Activated gamma-delta T cell treated with anti-CD3 and anti-CD28 coated beads, Interleukin-2, amount 50 U/mL, for 16 hours (primary cell): ENCODE measurements around the gene GRN.

Experiments
- DNase-seq: peaks from one replicate; pipeline ENCODE4 v3.0.0-alpha.2; 2020; ENCODE audit warnings: low read depth

GRN gene

DNA sequence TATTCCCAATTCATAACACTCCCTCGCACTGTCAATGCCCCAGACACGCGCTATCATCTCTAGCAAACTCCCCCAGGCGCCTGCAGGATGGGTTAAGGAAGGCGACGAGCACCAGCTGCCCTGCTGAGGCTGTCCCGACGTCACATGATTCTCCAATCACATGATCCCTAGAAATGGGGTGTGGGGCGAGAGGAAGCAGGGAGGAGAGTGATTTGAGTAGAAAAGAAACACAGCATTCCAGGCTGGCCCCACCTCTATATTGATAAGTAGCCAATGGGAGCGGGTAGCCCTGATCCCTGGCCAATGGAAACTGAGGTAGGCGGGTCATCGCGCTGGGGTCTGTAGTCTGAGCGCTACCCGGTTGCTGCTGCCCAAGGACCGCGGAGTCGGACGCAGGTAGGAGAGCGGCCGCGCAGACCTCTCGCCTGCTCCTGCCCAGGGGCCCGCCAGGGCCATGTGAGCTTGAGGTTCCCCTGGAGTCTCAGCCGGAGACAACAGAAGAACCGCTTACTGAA is at the start of gene GRN:
Gene GRN (plus strand): TSS at position 364 of the 515 bp plus-strand sequence. CDS start 3,863 bp downstream, outside the sequence.
- peak; percentile 76 for DNase-seq

- DNase-seq = no peak
Observed at GRCh38 chr17:44297975-44298374, 47.1 kb upstream of the GRN start.

- no peak for DNase-seq
Observed at GRCh38 chr17:44304651-44305050, 40.5 kb upstream of the GRN start.

- no peak for DNase-seq
Observed at GRCh38 chr17:44307387-44308186, 37.5 kb upstream of the GRN start.

- DNase-seq = peak; percentile 83
Observed at GRCh38 chr17:44308320-44308818, 36.7 kb upstream of the GRN start, which contains the start of gene RUNDC3A. Gene RUNDC3A (plus strand): TSS chr17:44308601. CDS start chr17:44308833, 232 bp downstream.

DNA sequence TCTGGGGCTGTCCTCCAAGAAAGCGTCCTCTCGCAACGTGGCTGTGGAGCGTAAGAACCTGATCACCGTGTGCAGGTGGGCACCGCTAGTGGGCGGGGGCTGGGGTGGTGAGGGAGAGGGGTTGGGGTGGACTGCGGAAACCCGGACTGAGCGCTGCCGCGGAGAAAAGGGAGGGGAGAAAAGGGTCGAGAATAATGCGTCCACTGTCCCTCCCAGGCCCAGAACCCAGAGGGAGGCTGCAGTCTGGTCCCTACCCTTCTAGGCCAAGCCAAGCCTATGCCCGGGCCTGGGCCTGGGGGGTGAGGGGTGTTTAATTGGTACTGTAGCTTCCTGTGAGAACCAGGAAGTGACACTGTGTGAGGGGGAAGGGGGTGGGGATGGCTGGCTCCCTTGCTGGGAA is 36.2 kb upstream of the GRN start:
- DNase-seq = no peak

DNA sequence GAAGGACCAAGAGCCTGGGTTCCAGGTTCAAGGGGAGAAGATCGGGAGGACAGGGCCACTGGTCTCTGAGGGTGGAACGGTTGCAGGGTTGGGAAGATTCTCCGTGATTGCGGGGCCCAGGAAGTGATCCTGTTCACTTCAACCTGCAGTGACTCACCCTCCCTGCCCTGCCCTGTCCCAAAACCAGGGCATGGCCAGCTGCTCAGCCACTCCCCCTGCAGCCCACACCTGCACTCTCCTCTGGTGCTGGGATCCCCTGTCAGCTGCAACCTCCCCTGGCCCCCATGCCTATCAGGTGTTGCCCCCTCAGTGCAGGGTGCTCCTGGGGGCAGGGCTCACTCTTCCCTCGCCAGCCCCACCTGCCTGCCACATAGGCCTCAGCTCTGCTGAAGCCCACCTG is 35.6 kb upstream of the GRN start:
- DNase-seq = no peak

DNA sequence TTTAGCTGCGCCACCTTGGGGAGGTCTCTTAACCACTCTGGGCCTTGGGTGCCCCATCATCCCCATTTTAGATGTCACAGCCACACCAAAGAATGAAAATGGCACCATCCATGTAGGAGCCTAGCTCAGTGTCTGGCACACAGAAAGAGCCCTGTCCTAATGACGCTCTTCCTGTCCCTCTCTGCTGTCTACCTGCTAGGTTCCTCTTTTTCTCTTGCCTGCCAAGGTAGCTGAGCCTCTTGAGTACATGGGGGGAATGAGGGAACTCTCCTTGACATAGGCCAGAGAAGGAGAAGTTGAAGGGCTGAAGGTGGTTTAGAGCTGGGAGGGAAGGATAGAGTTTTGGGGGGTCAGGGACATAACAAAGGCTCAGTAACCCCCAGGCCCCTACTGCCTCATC is 34.9 kb upstream of the GRN start:
- no peak for DNase-seq

- no peak for DNase-seq
Observed at GRCh38 chr17:44310609-44311376, 34.3 kb upstream of the GRN start.

- no peak for DNase-seq
Observed at GRCh38 chr17:44311562-44312181, 33.4 kb upstream of the GRN start.

GRCh38 chr17:44312396-44313104 is 32.6 kb upstream of the GRN start:
- no peak for DNase-seq

DNA sequence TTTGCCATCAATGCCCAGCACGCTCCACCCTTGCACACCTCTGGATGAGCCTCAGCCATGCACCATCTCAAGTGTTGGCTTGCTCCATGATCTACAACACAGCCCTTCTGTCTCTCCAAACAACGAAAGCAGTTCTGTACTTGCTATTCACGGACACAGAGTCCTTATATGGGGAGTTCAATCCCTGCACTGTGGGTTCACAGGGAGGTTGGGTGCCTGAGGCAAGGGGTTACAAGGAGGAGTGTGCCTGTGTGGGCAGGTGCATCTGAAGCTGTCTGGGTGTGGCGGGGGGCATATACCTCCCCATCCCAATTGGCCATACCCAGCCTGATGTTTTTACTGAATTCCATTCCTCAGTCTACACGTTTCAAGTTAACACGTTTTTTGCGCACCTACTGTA is 31.1 kb upstream of the GRN start:
- no peak for DNase-seq

- DNase-seq = no peak
Observed at GRCh38 chr17:44314524-44314868, 30.6 kb upstream of the GRN start.

DNA sequence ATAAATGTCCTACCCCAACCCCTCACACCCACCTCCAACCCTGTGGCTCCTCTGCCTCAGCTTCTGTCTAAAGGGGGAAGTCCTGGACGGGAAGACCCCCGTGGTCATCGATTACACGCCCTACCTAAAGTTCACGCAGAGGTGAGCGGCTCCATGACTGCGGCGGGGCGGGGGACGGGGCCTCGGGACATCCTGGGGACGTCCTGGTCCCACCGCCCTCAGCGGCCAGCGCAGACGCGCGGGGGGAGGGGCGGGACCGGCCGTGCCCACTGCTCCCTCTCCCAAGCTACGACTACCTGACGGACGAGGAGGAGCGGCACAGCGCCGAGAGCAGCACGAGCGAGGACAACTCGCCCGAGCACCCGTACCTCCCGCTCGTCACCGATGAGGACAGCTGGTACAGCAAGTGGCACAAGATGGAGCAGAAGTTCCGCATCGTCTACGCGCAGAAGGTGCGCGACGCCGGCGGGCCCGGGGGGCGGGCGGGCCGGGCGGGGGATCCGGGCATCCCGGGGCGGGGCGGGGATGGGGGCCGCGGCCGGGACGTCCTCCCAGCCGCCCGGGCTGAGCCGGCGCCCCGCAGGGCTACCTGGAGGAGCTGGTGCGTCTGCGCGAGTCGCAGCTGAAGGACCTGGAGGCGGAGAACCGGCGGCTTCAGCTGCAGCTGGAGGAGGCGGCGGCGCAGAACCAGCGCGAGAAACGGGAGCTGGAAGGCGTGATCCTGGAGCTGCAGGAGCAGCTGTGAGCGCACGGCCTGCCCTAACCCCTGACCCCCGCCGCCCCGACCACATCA is 30.0 kb upstream of the GRN start:
- no peak for DNase-seq

DNA sequence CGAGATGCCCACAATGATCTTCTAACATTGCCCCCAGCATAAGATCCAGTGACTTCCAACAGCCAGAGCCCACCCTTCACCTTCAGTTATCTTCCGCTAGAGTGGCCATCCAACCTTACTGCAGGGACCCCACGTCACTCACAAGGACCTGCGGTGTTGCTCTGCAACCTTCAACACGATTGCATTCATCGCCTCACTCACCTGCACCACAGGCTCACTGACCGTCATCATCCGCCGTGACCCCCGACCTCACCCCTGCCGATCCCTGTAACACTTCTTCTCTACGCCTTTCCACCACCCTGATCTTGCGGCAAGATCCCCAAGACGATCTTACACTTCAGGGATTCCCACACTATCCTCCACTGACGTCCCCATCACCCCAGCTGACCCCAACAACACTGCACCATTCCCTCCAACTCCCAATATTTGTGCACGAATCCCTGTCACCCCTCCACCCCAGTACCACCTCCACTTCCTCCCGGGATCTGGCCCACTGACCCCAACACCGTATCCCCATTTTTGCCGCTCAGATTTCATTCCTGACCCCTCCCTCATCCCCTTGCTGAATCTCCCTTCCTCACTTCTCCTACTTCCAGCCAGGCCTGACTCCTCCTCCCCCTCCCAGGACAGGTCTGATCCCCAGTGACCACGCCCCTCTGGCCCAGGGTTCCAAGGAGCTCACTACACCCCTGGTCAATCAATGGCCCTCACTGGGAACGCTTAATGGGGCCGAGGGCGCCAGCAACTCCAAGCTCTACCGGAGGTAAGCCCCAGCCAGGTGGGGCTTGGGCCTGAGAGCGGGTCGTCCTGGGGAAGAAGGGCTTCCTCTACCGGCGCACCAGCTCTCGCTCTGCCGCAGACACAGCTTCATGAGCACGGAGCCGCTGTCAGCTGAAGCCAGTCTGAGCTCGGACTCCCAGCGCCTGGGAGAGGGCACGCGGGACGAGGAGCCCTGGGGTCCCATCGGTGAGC is 29.1 kb upstream of the GRN start:
- DNase-seq = no peak

DNA sequence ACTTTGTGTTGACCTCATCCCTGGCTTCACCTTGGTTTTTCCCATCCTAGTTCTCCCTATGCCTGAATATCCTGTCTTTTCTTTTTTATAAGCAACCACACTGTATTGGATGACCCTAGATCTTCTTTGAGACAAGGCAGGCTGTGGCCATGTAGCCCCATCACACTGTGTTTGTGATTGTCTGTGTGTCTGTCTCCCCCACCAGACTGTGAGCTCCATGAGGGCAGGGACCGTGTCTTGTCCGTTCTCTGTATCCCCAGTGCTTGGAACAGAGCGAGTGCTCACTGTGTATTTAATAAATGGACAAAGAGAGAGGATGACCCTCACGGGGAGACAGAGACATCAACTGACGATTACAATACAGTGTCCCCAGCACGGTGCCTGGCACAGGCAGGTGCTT is 27.6 kb upstream of the GRN start:
- DNase-seq = no peak

GRCh38 chr17:44318077-44318892 is 26.8 kb upstream of the GRN start:
- DNase-seq = no peak

- DNase-seq = no peak
Observed at GRCh38 chr17:44320066-44320465, 25.0 kb upstream of the GRN start.
